BLaER1 (cell line): ENCODE results near the gene PRKAG2.
"Not testable (repeated sequence)": the region's sequence is repeated elsewhere in the genome, so short reads cannot be mapped to it uniquely, and the experiment has no call there.

Source experiments
- H3K27ac ChIP-seq: shearing (Covaris generic); formaldehyde crosslinking; 2 replicates; pipeline ENCODE4 v1.8.1; 2022
- H3K27me3 ChIP-seq: shearing (Covaris generic); formaldehyde crosslinking; 2 replicates; pipeline ENCODE4 v1.8.1; 2022
- H3K36me3 ChIP-seq: shearing (Covaris generic); formaldehyde crosslinking; 2 replicates; pipeline ENCODE4 v1.8.1; 2022
- H3K4me1 ChIP-seq: shearing (Covaris generic); formaldehyde crosslinking; 2 replicates; pipeline ENCODE4 v1.8.1; 2022
- H3K4me2 ChIP-seq: shearing (Covaris generic); formaldehyde crosslinking; 2 replicates; pipeline ENCODE4 v1.8.1; 2022
- H3K4me3 ChIP-seq: shearing (Covaris generic); formaldehyde crosslinking; 2 replicates; pipeline ENCODE4 v1.8.1; 2022
- H3K9ac ChIP-seq: shearing (Covaris generic); formaldehyde crosslinking; 2 replicates; pipeline ENCODE4 v1.8.1; 2022
- H3K9me3 ChIP-seq: shearing (Covaris generic); formaldehyde crosslinking; 2 replicates; pipeline ENCODE4 v1.8.1; 2022
- H4K20me1 ChIP-seq: shearing (Covaris generic); formaldehyde crosslinking; 2 replicates; pipeline ENCODE4 v1.8.1; 2022
- Cebpa-rat ChIP-seq: shearing (Covaris generic); IDR thresholded peaks from 2 replicates; pipeline ENCODE4 v1.8.1; 2022

The PRKAG2 gene

DNA sequence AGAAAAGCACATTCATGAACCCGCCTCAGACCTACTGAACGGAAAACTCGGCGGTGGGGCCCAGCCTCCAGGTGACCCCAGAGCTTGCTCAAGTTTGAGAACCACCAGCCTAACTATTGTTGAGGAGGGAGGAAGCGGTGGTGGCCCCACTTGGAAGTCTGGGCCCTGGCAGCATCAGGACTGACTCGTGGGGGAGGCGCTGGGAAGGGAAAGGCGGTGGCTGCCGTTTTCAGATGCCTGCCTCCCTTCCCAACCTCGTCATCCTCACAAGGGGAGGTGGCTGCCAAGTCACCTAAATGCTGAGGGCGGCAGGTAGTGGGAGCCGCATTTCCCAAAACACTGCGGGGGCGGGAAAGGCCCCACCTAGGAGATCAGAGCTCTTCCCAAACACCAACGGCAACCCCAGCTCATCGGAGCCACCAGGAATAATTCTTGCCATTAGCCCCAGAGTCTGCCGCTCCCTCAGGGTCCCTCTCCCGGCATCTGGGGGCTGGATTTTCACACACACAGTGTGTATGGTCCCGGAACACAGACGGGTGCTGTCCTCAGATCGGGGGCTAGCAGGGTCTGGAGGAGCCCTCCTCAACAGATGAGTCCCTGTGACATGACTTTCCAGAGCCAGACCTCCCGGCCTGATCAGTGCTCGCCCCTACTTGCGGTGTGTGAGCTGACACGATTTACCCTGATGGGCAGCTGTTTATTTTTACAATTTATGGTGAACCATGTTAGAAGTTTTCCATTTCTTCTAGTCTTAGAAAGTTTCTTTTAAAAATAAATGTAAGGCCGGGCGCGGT, 31.3 kb downstream of the PRKAG2 start:
- Histone ChIP-seq H3K4me2 (no peak overlapping the region), H3K27me3 (no peaks in the 10 kb centered on the region), H3K9ac (no peak overlapping the region), H3K36me3 (no peaks in the 10 kb centered on the region), H3K4me1 (peaks cover 31% of the 10 kb centered on the region), H4K20me1 (no peaks in the 10 kb centered on the region), H3K9me3 (no peaks in the 10 kb centered on the region), H3K27ac (no peak overlapping the region), H3K4me3 (no peak overlapping the region)
- TF ChIP-seq Cebpa-rat: no peak

DNA sequence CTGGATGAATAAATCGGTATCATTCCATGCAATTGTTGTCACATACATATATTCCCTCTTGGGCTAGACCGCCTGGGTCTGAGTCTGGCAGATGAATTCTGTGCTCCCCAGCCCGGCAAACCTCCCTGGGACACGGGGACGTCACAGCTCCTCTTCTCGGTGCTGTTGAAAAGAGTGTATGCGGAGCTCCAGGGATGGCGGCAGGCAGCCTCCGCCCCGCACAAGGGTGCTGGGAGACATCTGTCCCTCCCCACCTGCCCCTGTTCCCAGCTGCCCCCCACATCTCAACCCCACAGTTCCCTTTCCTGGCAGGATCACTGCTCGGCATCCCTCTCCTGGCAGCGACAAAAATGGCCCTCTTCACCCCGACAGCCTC, 32.1 kb downstream of the PRKAG2 start:
- no peak for TF ChIP-seq Cebpa-rat
- H3K27ac ChIP-seq: no peak overlapping the region
- no peaks in the 10 kb centered on the region for H3K9me3 ChIP-seq
- H3K4me1 ChIP-seq: peaks cover 31% of the 10 kb centered on the region
- H3K36me3 ChIP-seq: no peaks in the 10 kb centered on the region
- H3K4me2 ChIP-seq: no peak overlapping the region
- no peak overlapping the region for H3K9ac ChIP-seq
- H3K27me3 ChIP-seq: no peaks in the 10 kb centered on the region
- H4K20me1 ChIP-seq: no peaks in the 10 kb centered on the region
- no peak overlapping the region for H3K4me3 ChIP-seq

DNA sequence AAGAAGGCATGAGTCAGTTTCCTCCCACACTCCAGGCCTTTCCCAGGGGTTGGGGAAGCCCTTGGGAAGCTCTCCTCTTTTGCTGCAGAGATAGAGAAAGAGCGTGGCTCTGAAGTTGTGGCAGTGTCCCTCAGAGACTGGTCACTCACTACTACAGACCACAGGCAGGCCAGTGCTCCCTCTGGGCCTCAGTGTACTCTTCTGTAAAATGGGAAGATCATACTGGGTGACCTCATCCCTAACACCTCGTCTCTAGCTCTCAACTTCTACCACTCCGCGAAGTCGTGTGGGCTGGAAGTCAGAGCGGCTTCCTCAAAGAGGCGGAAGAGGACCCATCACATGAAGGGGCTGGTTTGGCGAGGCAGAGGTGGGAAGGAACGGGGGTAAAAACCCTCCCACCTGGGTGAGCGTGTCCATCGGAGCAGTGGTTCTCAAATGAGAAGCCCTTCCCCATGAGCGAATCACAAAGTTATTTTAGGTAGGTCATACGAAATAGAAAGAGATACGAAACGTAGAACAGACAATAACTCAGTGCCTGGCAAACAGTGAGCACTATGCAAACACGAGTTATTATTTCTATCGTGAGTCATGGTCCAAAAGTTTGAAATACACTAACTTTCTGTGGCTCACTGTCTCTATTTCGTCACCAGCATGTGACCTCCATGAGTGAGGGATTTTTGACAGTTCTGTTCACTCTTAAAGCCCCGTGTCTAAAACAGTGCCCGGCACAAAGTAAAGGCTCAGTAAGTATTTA, 32.7 kb downstream of the PRKAG2 start:
- H3K36me3 ChIP-seq: no peaks in the 10 kb centered on the region
- H4K20me1 ChIP-seq: no peaks in the 10 kb centered on the region
- peaks cover 32% of the 10 kb centered on the region for H3K4me1 ChIP-seq
- no peaks in the 10 kb centered on the region for H3K27me3 ChIP-seq
- H3K9me3 ChIP-seq: no peaks in the 10 kb centered on the region
- peak overlapping the region; percentile 2; the same call in 1 of the 2 replicates for H3K27ac ChIP-seq
- no peak for TF ChIP-seq Cebpa-rat
- H3K4me3 ChIP-seq: no peak overlapping the region
- H3K9ac ChIP-seq: no peak overlapping the region
- H3K4me2 ChIP-seq: no peak overlapping the region

DNA sequence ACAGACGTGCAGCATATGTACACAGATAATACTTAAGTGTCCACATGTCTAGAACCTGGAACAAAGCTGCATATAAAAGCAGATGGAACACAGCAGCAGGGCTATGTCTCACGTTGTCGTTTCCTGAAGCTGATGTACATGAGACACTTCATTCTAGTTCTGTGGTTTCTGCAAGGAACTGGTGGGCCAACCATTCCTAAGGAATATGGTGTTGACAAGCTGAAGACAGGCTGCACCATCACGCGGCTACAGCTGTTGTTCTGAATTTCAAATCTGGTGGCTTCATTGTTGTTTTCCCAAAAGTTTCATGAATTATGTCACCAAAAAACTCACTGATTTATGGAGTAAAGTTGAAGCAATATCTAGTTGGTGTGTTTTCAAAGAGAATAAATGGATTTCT, 33.7 kb downstream of the PRKAG2 start:
- Histone ChIP-seq H3K9ac (no peak overlapping the region), H3K4me1 (peaks cover 41% of the 10 kb centered on the region), H3K27ac (no peak overlapping the region), H4K20me1 (no peaks in the 10 kb centered on the region), H3K36me3 (no peaks in the 10 kb centered on the region), H3K4me3 (no peak overlapping the region), H3K4me2 (no peak overlapping the region), H3K27me3 (no peaks in the 10 kb centered on the region), H3K9me3 (no peaks in the 10 kb centered on the region)
- no peak for TF ChIP-seq Cebpa-rat

DNA sequence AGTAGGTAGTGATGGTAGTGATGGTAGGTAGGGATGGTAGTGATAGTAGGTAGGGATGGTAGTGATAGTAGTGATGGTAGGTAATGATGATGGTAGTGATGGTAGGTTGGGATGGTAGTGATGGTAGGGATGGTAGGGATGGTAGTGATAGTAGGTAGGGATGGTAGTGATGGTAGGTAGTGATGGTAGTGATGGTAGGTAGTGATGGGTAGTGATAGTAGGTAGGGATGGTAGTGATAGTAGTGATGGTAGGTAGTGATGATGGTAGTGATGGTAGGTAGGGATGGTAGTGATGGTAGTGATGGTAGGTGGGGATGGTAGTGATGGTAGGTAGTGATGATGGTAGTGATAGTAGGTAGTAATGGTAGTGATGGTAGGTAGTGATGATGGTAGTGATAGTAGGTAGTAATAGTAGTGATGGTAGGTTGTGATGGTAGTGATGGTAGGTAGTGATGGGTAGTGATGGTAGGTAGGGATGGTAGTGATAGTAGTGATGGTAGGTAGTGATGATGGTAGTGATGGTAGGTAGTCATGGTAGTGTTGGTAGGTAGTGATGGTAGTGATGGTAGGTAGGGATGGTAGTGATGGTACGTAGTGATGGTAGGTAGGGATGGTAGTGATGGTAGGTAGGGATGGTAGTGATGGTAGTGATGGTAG, 35.4 kb downstream of the PRKAG2 start:
- not testable (repeated sequence) for H3K4me3 ChIP-seq, H3K9me3 ChIP-seq, H3K27me3 ChIP-seq, H4K20me1 ChIP-seq, H3K36me3 ChIP-seq, H3K27ac ChIP-seq, H3K9ac ChIP-seq
- Histone ChIP-seq H3K4me1 (peaks cover 58% of the 10 kb centered on the region), H3K4me2 (peak overlapping the region; percentile 98; the same call in 1 of the 2 replicates)

DNA sequence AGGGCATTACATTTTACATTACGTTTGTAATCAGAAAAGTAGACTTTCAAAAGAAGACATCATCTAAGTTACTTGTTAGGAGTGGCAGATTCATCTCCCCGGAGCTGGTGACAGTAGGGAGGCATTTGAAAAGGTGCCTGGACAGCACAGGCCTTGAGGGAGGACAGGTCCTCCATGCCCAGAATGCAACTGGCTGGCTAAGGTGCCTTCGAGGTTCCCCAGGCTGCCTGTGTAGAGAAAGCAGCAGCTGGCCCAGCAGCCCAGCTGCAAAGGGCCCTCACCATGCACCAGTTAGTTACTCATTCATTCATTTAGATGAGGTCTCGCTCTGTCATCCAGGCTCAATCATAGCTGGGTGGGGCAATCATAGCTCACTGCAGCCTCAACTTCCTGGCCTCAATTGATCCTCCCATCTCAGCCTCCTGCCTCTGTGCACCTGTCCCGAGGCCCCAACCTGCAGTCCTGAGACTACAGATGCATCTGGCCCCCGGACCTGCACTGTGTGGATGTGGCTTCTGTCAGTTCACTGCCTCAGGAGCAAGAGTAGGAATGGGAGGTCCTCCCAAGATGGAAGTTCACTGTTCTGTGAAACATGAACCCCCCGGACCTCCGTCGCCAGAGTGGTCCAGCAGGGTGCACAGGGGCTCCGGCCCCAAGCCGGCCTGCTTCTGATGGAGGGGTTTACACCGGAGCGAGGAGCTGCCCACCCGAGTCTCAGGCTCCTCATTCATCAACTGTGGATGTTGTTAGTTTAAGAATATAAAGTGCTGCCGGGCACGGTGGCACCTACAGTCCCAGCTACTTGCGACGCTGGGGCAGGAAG, 36.6 kb downstream of the PRKAG2 start:
- H3K4me3 ChIP-seq: peak overlapping the region; percentile 60
- H3K9ac ChIP-seq: peak overlapping the region; percentile 71
- no peak for TF ChIP-seq Cebpa-rat
- peak overlapping the region; percentile 87 for H3K27ac ChIP-seq
- H3K9me3 ChIP-seq: no peaks in the 10 kb centered on the region
- no peaks in the 10 kb centered on the region for H4K20me1 ChIP-seq
- peaks cover 68% of the 10 kb centered on the region for H3K4me1 ChIP-seq
- peak overlapping the region; percentile 98 for H3K4me2 ChIP-seq
- H3K36me3 ChIP-seq: no peaks in the 10 kb centered on the region
- no peaks in the 10 kb centered on the region for H3K27me3 ChIP-seq

DNA sequence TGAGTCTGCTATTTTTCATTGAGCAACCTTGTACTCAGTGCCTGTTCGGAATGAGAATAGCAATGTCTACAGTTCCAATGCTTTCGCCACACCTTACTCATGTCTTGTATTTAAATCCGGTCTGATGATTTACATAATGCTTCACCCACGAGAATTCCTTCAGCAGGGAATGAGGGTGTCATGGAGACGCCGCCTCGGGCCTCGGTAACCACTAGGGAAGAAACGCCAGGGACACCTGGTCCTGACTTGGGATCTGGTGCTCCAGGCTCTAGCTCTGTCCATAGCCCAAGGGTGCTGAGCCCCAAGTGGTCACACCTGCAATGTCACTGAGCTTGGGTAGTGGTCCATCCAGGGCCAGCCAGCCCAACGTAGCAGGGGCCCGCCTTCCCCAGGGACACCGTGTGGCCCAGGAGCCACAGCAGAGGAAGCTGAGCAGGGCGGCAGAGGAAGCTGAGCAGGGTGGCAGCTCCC, 37.4 kb downstream of the PRKAG2 start:
- peak overlapping the region; percentile 87 for H3K27ac ChIP-seq
- no peaks in the 10 kb centered on the region for H3K27me3 ChIP-seq
- no peaks in the 10 kb centered on the region for H4K20me1 ChIP-seq
- no peaks in the 10 kb centered on the region for H3K36me3 ChIP-seq
- peak overlapping the region; percentile 60 for H3K4me3 ChIP-seq
- peaks cover 70% of the 10 kb centered on the region for H3K4me1 ChIP-seq
- H3K4me2 ChIP-seq: peak overlapping the region; percentile 98
- no peaks in the 10 kb centered on the region for H3K9me3 ChIP-seq
- peak overlapping the region; percentile 71 for H3K9ac ChIP-seq
- TF ChIP-seq Cebpa-rat: no peak

DNA sequence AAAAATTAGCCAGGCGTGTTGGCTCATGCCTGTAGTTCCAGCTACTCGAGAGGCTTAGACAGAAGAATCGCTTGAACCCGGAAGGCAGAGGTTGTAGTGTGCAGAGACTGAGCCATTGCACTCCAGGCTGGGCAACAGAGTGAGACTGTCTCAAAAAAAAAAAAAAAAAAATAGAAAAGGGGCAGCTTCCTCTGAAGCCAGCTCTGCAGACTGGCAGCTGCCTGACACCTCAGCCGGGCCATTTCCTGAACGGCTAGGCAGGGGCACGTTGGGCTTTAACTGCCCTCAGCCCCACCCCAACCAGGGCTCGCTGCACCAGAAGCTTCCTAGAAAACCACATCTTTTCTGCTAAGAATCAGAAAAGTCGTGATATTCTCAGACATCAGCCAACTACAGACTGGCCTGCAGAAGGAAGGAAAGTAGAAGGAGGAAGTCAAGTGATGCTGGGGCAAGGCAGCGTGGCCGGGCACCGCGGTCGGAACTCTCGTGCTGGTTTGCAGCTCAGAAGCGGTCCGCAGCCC, 38.0 kb downstream of the PRKAG2 start:
- H3K9ac ChIP-seq: peak overlapping the region; percentile 71
- no peaks in the 10 kb centered on the region for H3K9me3 ChIP-seq
- peak overlapping the region; percentile 98 for H3K4me2 ChIP-seq
- TF ChIP-seq Cebpa-rat: no peak
- no peaks in the 10 kb centered on the region for H3K36me3 ChIP-seq
- peak overlapping the region; percentile 60 for H3K4me3 ChIP-seq
- H3K27ac ChIP-seq: peak overlapping the region; percentile 87
- no peaks in the 10 kb centered on the region for H3K27me3 ChIP-seq
- no peaks in the 10 kb centered on the region for H4K20me1 ChIP-seq
- H3K4me1 ChIP-seq: peaks cover 74% of the 10 kb centered on the region

DNA sequence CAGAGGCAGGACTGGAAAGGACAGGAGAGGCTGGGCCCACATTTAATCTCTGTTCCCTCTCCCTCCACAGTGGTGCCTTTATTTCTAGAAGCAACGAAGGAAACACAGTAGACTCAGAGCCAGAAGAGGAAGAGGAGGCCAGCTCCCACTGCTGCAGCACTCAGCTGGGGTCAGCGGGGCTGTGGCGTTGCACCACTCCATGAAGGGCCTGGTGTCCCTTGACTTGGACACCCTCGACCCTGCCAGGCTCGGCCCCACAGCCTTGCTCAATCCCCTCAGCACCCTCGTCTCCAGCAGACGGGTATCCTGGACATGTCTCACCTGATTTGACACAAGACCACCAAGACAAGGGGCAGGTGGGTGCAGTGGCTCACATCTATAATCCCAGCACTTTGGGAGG, 38.8 kb downstream of the PRKAG2 start:
- peak overlapping the region; percentile 60; the same call in 1 of the 2 replicates for H3K4me3 ChIP-seq

More for the DNA sequence above, 38.8 kb downstream of the PRKAG2 start:
- H3K4me1 ChIP-seq: peaks cover 68% of the 10 kb centered on the region
- peak overlapping the region; percentile 87 for H3K27ac ChIP-seq
- no peaks in the 10 kb centered on the region for H3K9me3 ChIP-seq
- H3K4me2 ChIP-seq: peak overlapping the region; percentile 98
- no peak for TF ChIP-seq Cebpa-rat
- H3K36me3 ChIP-seq: no peaks in the 10 kb centered on the region
- H4K20me1 ChIP-seq: no peaks in the 10 kb centered on the region
- peak overlapping the region; percentile 70 for H3K9ac ChIP-seq
- no peaks in the 10 kb centered on the region for H3K27me3 ChIP-seq
